ENCODE results near the gene RNPS1. TPM values are rescaled to one million over a fixed set of nuclear protein-coding genes. Genes with fewer than 3 reads are reported as not detected.

The RNPS1 gene
- polyA plus RNA-seq, 1 of the 3 experiments (the other 2 are of a cell fraction): 277 TPM

- no peak overlapping the region for H3K9ac ChIP-seq
- DNase-seq: no peak
- POLR2A ChIA-PET: no interaction called here
- no peaks in the 10 kb centered on the region for H3K36me3 ChIP-seq (replicated peaks in 1 of 2; ENCODE audit: control insufficient read depth in 1 of 2, insufficient read depth in 2 of 2, low read length in 1 of 2)
- H3K27ac ChIP-seq (ENCODE audit: low read depth in 2 of 2, low read length in 1 of 2): no peak overlapping the region
- no peaks in the 10 kb centered on the region for H4K20me1 ChIP-seq (ENCODE audit: insufficient read depth)
- H3F3A ChIP-seq (replicated peaks; ENCODE audit: insufficient read depth): no peaks in the 10 kb centered on the region
- no peaks in the 10 kb centered on the region for H3K9me3 ChIP-seq
- H3K4me1 ChIP-seq (ENCODE audit: control insufficient read depth in 1 of 2, insufficient read depth in 2 of 2, low read depth in 1 of 2, low read length in 1 of 2): no peaks in the 10 kb centered on the region
- H3K4me2 ChIP-seq: no peak overlapping the region
- WGBS (ENCODE audit: low lambda C conversion rate): 90% methylated on average over 21 of the region's 23 CpGs
- no peak overlapping the region for H3K4me3 ChIP-seq (ENCODE audit: low read depth in 2 of 2, low read length in 1 of 2)
- no peaks in the 10 kb centered on the region for H3K79me2 ChIP-seq (ENCODE audit: insufficient read depth)
- H3K27me3 ChIP-seq (ENCODE audit: insufficient read depth): no peaks in the 10 kb centered on the region
- no peaks in the 10 kb centered on the region for H3K9me2 ChIP-seq
- no peak overlapping the region for H2AFZ ChIP-seq (ENCODE audit: low read depth)
- CTCF ChIA-PET: interaction anchor here (1.1 kb wide), 1 partner anchor 212 kb away, joined by 3 read pairs; no protein-coding TSS in a partner anchor
- TF ChIP-seq RXRA (IDR thresholded peaks at IDR 0.05; ENCODE audit: borderline replicate concordance, low read depth) (no peak), FOXM1 (IDR thresholded peaks at IDR 0.05; ENCODE audit: low read depth) (no peak), POLR2AphosphoS5 (IDR thresholded peaks at IDR 0.05; ENCODE audit: low read depth, low read length) (no peak), RFX5 (IDR thresholded peaks at IDR 0.05; ENCODE audit: low read length) (no peak), FOSL2 (IDR thresholded peaks at IDR 0.05; ENCODE audit: borderline replicate concordance, low read depth) (no peak), IRF3 (IDR thresholded peaks at IDR 0.05; ENCODE audit: low read depth, low read length) (no peak), EP300 (IDR thresholded peaks at IDR 0.05; ENCODE audit: borderline replicate concordance in 1 of 2, low read depth in 1 of 2, low read length in 1 of 2) (no peak), SIN3A (IDR thresholded peaks at IDR 0.05; ENCODE audit: borderline replicate concordance, low read depth, low read length) (no peak), ELF1 (IDR thresholded peaks at IDR 0.05) (no peak), TEAD4 (IDR thresholded peaks at IDR 0.05; ENCODE audit: borderline replicate concordance, insufficient read depth) (no peak), MXI1 (IDR thresholded peaks at IDR 0.05; ENCODE audit: low read depth, low read length) (no peak), NFIC (IDR thresholded peaks at IDR 0.05; ENCODE audit: borderline replicate concordance) (no peak), TCF12 (IDR thresholded peaks at IDR 0.05) (no peak)
- TF ChIP-seq, protein P1, sequence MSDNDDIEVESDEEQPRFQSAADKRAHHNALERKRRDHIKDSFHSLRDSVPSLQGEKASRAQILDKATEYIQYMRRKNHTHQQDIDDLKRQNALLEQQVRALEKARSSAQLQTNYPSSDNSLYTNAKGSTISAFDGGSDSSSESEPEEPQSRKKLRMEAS (IDR thresholded peaks at IDR 0.05; ENCODE audit: low read depth): no peak
- TF ChIP-seq, protein P2, sequence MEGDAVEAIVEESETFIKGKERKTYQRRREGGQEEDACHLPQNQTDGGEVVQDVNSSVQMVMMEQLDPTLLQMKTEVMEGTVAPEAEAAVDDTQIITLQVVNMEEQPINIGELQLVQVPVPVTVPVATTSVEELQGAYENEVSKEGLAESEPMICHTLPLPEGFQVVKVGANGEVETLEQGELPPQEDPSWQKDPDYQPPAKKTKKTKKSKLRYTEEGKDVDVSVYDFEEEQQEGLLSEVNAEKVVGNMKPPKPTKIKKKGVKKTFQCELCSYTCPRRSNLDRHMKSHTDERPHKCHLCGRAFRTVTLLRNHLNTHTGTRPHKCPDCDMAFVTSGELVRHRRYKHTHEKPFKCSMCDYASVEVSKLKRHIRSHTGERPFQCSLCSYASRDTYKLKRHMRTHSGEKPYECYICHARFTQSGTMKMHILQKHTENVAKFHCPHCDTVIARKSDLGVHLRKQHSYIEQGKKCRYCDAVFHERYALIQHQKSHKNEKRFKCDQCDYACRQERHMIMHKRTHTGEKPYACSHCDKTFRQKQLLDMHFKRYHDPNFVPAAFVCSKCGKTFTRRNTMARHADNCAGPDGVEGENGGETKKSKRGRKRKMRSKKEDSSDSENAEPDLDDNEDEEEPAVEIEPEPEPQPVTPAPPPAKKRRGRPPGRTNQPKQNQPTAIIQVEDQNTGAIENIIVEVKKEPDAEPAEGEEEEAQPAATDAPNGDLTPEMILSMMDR (IDR thresholded peaks at IDR 0.05): no peak
Observed at GRCh38 chr16:2289282-2289681, 21.4 kb upstream of the RNPS1 start.

DNA sequence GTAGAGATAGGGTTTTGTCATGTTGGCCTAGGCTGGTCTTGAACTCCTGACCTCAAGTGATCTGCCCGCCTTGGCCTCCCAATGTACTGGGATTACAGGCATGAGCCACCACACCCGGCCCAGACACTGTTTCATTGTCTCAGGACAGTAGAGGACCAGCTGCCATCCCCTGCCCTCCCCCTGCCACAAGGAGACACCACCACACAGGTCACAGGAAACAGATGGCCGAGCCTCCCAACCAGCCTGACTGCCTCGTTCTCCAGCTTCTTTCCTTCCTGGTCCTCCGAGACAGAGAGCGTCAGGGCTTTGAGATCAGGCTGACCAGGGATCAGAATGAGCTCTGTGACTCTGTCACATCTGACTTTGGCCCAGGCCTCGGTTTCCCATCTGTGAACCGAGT, 20.8 kb upstream of the RNPS1 start:
- no peaks in the 10 kb centered on the region for H3K9me2 ChIP-seq
- H3K79me2 ChIP-seq (ENCODE audit: insufficient read depth): no peaks in the 10 kb centered on the region
- H2AFZ ChIP-seq (ENCODE audit: low read depth): no peak overlapping the region
- no peaks in the 10 kb centered on the region for H3F3A ChIP-seq (replicated peaks; ENCODE audit: insufficient read depth)
- H3K9ac ChIP-seq: no peak overlapping the region
- CTCF ChIA-PET: interaction anchor here (1.1 kb wide), 1 partner anchor 213 kb away, joined by 3 read pairs; no protein-coding TSS in a partner anchor
- DNase-seq: no peak
- WGBS (ENCODE audit: low lambda C conversion rate): 76% methylated on average over 7 of the region's 8 CpGs
- no peak overlapping the region for H3K27ac ChIP-seq (ENCODE audit: low read depth in 2 of 2, low read length in 1 of 2)
- H3K9me3 ChIP-seq: no peaks in the 10 kb centered on the region
- no peaks in the 10 kb centered on the region for H4K20me1 ChIP-seq (ENCODE audit: insufficient read depth)
- peaks cover 0 to 1% of the 10 kb centered on the region in 2 experiments for H3K36me3 ChIP-seq (replicated peaks in 1 of 2; ENCODE audit: control insufficient read depth in 1 of 2, insufficient read depth in 2 of 2, low read length in 1 of 2)
- no peak overlapping the region for H3K4me2 ChIP-seq
- H3K4me3 ChIP-seq (ENCODE audit: low read depth in 2 of 2, low read length in 1 of 2): no peak overlapping the region
- POLR2A ChIA-PET: interaction anchor here (1.0 kb wide), 1 partner anchor 9 kb away, joined by 3 read pairs; no protein-coding TSS in a partner anchor
- H3K27me3 ChIP-seq (ENCODE audit: insufficient read depth): no peaks in the 10 kb centered on the region
- H3K4me1 ChIP-seq (ENCODE audit: control insufficient read depth in 1 of 2, insufficient read depth in 2 of 2, low read depth in 1 of 2, low read length in 1 of 2): no peaks in the 10 kb centered on the region
- no peak for TF ChIP-seq RCOR1 (IDR thresholded peaks at IDR 0.05; ENCODE audit: low read length)
- TF ChIP-seq PBX3 (IDR thresholded peaks at IDR 0.05): no peak
- TF ChIP-seq MEF2A (IDR thresholded peaks at IDR 0.05; ENCODE audit: borderline replicate concordance, low read depth): no peak
- TF ChIP-seq, protein P2 (IDR thresholded peaks at IDR 0.05): no peak
- no peak for TF ChIP-seq FOSL2 (IDR thresholded peaks at IDR 0.05; ENCODE audit: borderline replicate concordance, low read depth)
- TF ChIP-seq MXI1 (IDR thresholded peaks at IDR 0.05; ENCODE audit: low read depth, low read length): no peak
- no peak for TF ChIP-seq TCF12 (IDR thresholded peaks at IDR 0.05)
- TF ChIP-seq FOXJ3 (CRISPR knock-in tag; IDR thresholded peaks at IDR 0.05): no peak
- no peak for TF ChIP-seq CHD2 (IDR thresholded peaks at IDR 0.05; ENCODE audit: low read length, partially characterized antibody)
- TF ChIP-seq SMC3 (IDR thresholded peaks at IDR 0.05; ENCODE audit: low read depth, low read length): no peak
- no peak for TF ChIP-seq TEAD4 (IDR thresholded peaks at IDR 0.05; ENCODE audit: borderline replicate concordance, insufficient read depth)
- no peak for TF ChIP-seq EZH2phosphoT487 (IDR thresholded peaks at IDR 0.05; ENCODE audit: borderline replicate concordance, low read depth)
- no peak for TF ChIP-seq TAF1 (IDR thresholded peaks at IDR 0.05; ENCODE audit: borderline replicate concordance, low read depth, low read length)

Data from SK-N-SH (cell line).